ENCODE data around the gene ATXN3.
A peak's percentile ranks its signal among the peaks of the same experiment; 100 is the strongest.

ATXN3 gene

DNA sequence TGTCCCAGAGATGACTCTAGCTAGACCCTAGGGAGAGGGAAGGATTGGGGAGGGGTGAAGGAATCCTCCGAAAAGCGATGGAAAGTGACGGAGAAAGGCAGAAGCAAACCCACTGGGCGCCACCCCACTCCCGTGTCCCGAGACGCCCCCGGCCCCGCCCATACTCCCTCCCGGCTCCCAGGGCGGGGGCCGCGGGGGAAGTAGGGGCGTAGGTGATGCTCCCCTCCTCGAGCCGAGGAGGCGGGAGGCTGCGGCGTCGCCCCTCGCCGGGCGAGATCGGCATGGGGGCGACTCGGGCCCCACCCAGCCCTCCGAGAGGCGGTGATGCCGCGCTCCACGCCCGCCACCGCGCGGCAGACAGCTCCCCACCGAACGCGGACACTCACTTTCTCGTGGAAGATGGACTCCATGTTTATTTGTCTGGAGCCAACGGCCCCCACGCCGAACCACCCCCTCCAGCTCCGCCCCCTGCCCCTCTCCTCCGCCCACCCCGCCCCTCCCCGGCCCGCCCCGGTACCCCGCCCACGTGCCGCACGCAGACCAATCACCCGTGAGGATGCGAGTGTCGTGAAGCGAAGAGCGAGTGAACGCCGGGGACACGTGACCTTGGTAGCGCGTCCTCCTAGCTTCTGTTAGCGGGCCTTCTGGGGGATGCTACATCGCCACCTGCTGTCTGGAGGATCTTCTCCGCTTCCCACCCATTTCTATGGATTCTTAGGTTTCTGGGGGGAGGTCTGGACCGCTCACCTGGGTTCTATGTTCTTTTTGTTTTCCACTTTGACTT, at the start of gene ATXN3:
Gene ATXN3 (minus strand): TSS at position 440 of the 784 bp plus-strand sequence. CDS start 30 bp downstream, at position 410.
- peak; percentile 99 for DNase-seq (ENCODE audit: low spot score)

DNA sequence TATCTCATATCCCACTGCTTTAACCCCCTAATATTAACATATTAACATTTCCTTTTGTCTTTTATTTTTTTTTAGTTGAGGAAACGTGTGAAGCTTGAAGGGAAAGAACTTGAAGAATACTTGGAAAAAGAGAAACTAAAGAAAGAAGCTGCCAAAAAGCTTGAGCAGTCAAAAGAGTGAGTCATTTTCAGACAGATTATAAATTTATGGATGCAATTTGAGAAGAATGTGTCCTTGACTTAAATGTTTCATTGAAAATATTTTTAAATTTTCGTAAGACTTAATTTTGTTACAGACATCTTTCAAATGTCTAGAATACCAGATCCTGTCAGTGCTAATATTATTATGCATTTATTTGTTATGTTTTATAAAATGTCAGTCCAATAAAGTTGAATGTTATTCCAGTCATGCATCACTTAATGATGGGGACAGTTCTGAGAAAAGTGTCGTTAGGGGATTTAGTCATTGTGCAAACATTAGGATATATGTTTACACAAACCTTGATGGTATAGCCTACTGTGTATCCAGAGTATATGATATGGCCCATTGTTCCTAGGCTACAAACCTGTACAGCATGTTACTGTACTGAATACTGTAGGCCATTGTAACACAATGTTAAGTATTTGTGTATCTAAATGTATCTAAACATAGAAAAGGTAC, 48.0 kb upstream of the ATXN3 start:
- DNase-seq (ENCODE audit: low spot score) = peak; percentile 5

- DNase-seq (ENCODE audit: low spot score) = no peak
Observed at GRCh38 chr14:92153581-92153980, 47.2 kb upstream of the ATXN3 start.

- no peak for DNase-seq (ENCODE audit: low spot score)
Observed at GRCh38 chr14:92144708-92145107, 38.3 kb upstream of the ATXN3 start.

DNA sequence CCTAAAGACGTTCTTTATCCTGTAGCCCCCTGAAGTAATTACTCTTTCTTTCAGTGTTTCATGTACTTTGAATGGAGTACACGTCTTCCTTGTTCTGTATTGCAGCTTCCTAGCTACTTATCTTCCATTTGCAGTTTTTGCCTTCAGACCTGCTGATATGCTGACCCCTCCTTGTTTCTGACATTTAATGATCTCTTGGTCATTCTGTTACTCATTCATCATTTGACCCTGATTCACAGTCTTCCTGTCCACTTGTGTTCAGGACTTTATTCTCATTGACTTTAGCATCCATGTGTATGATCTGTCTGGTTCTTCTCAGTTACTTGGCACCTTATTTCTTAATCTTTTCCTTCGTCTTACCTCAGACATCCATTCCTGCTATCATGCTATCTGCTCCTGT, 37.6 kb upstream of the ATXN3 start:
- peak; percentile 34 for DNase-seq (ENCODE audit: low spot score)

DNA sequence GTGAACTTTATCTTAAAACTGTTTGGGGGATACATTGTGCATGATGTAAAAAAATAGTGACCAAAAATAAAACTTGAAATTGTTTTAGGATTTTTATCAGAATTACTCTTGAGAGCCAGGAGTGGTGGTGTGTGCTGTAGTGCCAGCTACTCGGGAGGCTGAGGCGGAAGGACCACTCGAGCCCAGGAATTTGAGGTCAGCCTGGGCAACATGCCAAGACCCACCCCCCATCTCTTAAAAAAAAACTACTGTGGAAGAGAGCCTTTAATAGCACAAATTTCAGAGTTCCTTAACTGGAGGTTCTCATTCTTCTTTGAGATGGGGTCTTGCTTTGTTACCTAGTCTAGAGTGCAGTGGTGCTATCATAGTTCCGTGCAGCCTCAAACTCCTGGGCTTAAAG, 36.9 kb upstream of the ATXN3 start:
- DNase-seq (ENCODE audit: low spot score) = no peak

DNA sequence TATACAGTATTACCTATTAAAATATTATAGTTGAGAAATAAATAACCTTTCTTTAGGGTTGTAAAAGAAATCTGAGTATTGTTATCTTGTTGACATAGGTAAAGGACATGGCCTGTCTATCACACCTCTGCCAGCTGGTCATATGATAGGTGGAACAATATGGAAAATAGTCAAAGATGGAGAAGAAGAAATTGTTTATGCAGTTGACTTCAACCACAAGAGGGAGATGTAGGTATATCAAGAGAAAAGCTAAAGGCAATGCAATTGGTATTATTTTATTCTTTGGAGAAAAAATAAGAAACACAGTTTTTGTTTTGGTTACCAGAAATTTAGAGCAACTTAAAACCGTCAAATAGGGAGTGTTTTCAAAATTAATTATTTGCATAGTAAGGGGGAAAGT, 28.9 kb upstream of the ATXN3 start:
- DNase-seq (ENCODE audit: low spot score) = peak; percentile 57

GRCh38 chr14:92134456-92134855, 28.1 kb upstream of the ATXN3 start:
- no peak for DNase-seq (ENCODE audit: low spot score)

DNA sequence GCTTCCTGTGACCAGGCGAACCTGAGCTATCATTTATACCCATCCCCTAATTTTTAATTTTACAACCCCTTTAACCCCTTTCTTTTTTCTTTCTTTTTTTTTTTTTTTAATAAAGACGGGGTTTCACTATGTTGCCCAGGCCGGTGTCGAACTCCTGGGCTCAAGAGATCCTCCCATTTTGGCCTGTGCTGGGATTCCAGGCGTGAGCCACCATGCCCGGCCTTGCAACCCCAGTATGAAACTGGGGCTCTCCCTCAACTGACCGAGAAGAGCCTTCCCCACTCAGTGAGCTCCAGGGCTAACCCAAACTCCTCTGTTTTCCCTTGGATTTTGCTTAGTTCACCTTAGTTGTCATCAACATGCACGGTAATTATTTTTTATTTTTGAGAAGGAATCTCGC, 16.4 kb upstream of the ATXN3 start:
- DNase-seq (ENCODE audit: low spot score) = peak; percentile 22

- DNase-seq (ENCODE audit: low spot score) = peak; percentile 28
Observed at GRCh38 chr14:92122351-92122677, 15.9 kb upstream of the ATXN3 start.

DNA sequence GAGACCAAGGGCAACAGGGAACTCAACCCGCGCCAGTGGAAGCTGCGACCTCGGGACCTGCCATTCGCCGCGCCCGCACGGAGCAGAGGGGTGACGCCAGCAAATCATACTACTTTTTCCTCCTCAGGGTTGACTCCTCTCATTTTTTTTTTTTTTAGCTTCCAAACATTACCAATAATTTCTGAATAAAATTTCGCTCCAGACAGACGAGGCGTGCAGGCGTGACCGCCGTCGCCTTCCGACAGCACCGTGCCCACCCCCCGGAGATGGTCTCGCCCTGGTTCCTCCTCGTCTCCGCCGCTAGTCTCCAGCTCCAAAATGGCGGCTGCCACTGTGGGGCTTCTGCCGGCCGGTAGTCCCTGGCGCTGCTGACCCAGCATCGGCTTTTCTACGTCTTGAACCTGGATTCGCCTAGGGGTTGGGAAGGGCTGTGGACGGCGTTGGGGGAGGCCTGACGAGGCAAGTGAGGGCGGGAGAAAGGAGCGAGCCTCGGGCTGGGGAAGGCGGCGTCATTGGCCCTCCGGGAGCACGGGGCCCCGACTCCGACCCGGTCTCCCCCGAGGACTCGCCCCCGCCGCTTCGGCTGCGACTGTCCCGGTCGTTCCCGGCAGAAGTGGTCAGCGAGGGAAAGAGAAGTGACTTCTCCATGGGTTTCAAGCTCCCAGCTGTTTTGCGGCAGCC, 15.4 kb upstream of the ATXN3 start, which contains the start of the genes CPSF2 and NDUFB1:
Gene CPSF2 (plus strand): TSS at position 300 of the 681 bp plus-strand sequence. CDS start 9,016 bp downstream, outside the sequence.
Gene NDUFB1 (minus strand): TSS at position 37 of the 681 bp plus-strand sequence. CDS start 4,069 bp downstream, outside the sequence.
- peak; percentile 79 for DNase-seq (ENCODE audit: low spot score)

GRCh38 chr14:92121207-92121669, 14.9 kb upstream of the ATXN3 start:
- DNase-seq (ENCODE audit: low spot score) = peak; percentile 22

- no peak for DNase-seq (ENCODE audit: low spot score)
Observed at GRCh38 chr14:92109490-92109889, 3.1 kb upstream of the ATXN3 start.

- DNase-seq (ENCODE audit: low spot score) = no peak
Observed at GRCh38 chr14:92108345-92109254, 2.2 kb upstream of the ATXN3 start.

GRCh38 chr14:92105893-92106142, 564 bp downstream of the ATXN3 start:
- DNase-seq (ENCODE audit: low spot score) = peak; percentile 72

GRCh38 chr14:92105073-92105892, 1.1 kb downstream of the ATXN3 start:
- DNase-seq (ENCODE audit: low spot score) = no peak

- DNase-seq (ENCODE audit: low spot score) = no peak
Observed at GRCh38 chr14:92103363-92103989, 2.9 kb downstream of the ATXN3 start.

GRCh38 chr14:92099802-92100201, 6.6 kb downstream of the ATXN3 start:
- no peak for DNase-seq (ENCODE audit: low spot score)

DNA sequence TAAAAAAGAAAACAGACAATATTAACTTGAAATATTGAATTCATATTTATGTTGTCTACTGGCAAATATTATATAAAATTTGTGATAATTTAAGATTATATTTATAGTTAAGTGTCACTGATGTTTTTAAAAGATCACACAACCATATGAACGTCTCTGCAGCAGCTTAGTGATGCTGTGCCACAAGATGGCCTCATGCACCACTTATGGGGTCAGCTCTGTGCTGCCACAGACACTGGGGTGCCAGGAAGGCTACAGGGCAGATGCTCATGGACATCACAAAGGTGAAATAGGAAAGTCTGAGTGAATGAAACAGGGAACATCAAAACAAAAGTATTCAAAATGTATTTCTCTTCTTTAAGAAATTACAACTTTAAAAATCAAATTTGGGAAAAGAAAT, 13.1 kb downstream of the ATXN3 start:
- peak; percentile 24 for DNase-seq (ENCODE audit: low spot score)

GRCh38 chr14:92088494-92088893, 17.9 kb downstream of the ATXN3 start:
- DNase-seq (ENCODE audit: low spot score) = no peak

- DNase-seq (ENCODE audit: low spot score) = no peak
Observed at GRCh38 chr14:92074555-92074954, 31.8 kb downstream of the ATXN3 start.
